B cell (primary cell): ENCODE data around the gene MYCL. TPM values are rescaled to one million over a fixed set of nuclear protein-coding genes. Genes with fewer than 3 reads are reported as not detected.
A peak's percentile ranks its signal among the peaks of the same experiment; 100 is the strongest.

Experiments
- ATAC-seq: fragments of 200-7000 bp; cut with Tn5 transposase; one replicate; pipeline ENCODE4 v1.10.0; 2021; ENCODE audit warnings: low read depth, mild to moderate bottlenecking, moderate number of reproducible peaks, moderate library complexity
- CTCF ChIA-PET: fragments of 350-600 bp; sonication (Branson Sonifier 250); formaldehyde crosslinking; loops from one replicate; lab custom pipeline; 2021; ENCODE audit warnings: antibody characterized with exemption, inconsistent platforms; lab: Charles Lee
- POLR2A ChIA-PET: fragments of 350-600 bp; sonication (Branson Sonifier 250); formaldehyde crosslinking; loops from one replicate; lab custom pipeline; 2021; ENCODE audit warnings: antibody characterized with exemption; lab: Charles Lee
- DNase-seq: peaks from one replicate; pipeline ENCODE4 v3.0.0; 2013
- H2AFZ ChIP-seq: 2 replicates; pipeline ENCODE4 v1.6.1; 2012; ENCODE audit warnings: mild to moderate bottlenecking, low read depth, low read length; ENCODE audit not compliant: insufficient read depth, poor library complexity, severe bottlenecking
- H3K27ac ChIP-seq, 2 donors: 1 replicate in 1 of 2; 2 replicates in 1 of 2; pipeline ENCODE4 v1.5.1; 2012 to 2013; ENCODE audit warnings: low read length in 2 of 2, mild to moderate bottlenecking in 2 of 2, moderate library complexity in 1 of 2
- H3K27me3 ChIP-seq, 4 experiments: fragments of 200-600 bp in 1 of 4; sonication (generic) in 1 of 4; replicated peaks in 1 of 4; 1 replicate in 2 of 4; 2 replicates in 2 of 4; pipeline versions ENCODE4 v1.6.1 to v1.7.0; 2013 to 2016; ENCODE audit warnings: low read length in 3 of 4, mild to moderate bottlenecking in 2 of 4, mixed read lengths in 1 of 4, moderate library complexity in 1 of 4; ENCODE audit not compliant: insufficient read depth in 4 of 4, control insufficient read depth in 3 of 4; ENCODE audit errors: control extremely low read depth in 1 of 4
- H3K36me3 ChIP-seq, 2 experiments: replicated peaks in 1 of 2; 1 replicate in 1 of 2; 2 replicates in 1 of 2; pipeline versions ENCODE4 v1.6.1 to v1.7.1; 2013; ENCODE audit warnings: low read length in 1 of 2; ENCODE audit not compliant: insufficient read depth in 2 of 2, control insufficient read depth in 1 of 2; ENCODE audit errors: control extremely low read depth in 1 of 2, extremely low read depth in 1 of 2
- H3K4me1 ChIP-seq, 2 donors: fragments of 200-600 bp in 1 of 2; sonication (generic) in 1 of 2; 1 replicate in 1 of 2; 2 replicates in 1 of 2; pipeline versions ENCODE4 v1.5.1 to v1.6.1; 2013 to 2017; ENCODE audit warnings: low read length in 2 of 2; ENCODE audit not compliant: control insufficient read depth in 2 of 2, insufficient read depth in 2 of 2
- H3K4me2 ChIP-seq: replicated peaks from 2 replicates; pipeline ENCODE3; 2012; ENCODE audit warnings: mild to moderate bottlenecking, low read depth, low read length; ENCODE audit not compliant: poor library complexity, severe bottlenecking
- H3K4me3 ChIP-seq, 5 experiments: fragments of 200-600 bp in 1 of 5; sonication (generic) in 1 of 5; 1 replicate in 3 of 5; 2 replicates in 2 of 5; pipeline versions ENCODE4 v1.5.1 to v1.7.0; 2011 to 2016; ENCODE audit warnings: low read length in 4 of 5, mild to moderate bottlenecking in 4 of 5, low read depth in 2 of 5, control low read depth in 1 of 5, moderate library complexity in 1 of 5; ENCODE audit not compliant: insufficient read depth in 1 of 5; ENCODE audit errors: control extremely low read depth in 1 of 5, extremely low read depth in 1 of 5
- H3K79me2 ChIP-seq: fragments of 200-600 bp; sonication (generic); one replicate; pipeline ENCODE4 v1.6.0; 2016; ENCODE audit warnings: low read length; ENCODE audit not compliant: control insufficient read depth, insufficient read depth
- H3K9ac ChIP-seq: fragments of 200-600 bp; sonication (generic); 2 replicates; pipeline ENCODE4 v1.6.1; 2017; ENCODE audit warnings: mild to moderate bottlenecking, low read length, moderate library complexity
- H3K9me3 ChIP-seq, 3 donors: one replicate each; pipeline versions ENCODE4 v1.6.1 to v1.7.1; 2013; ENCODE audit warnings: low read length in 2 of 3; ENCODE audit not compliant: control insufficient read depth in 2 of 3, insufficient read depth in 1 of 3; ENCODE audit errors: control extremely low read depth in 1 of 3
- H4K20me1 ChIP-seq: 2 replicates; pipeline ENCODE4 v1.6.0; 2012; ENCODE audit warnings: mild to moderate bottlenecking, low read length; ENCODE audit not compliant: insufficient read depth, control insufficient read depth, poor library complexity, severe bottlenecking
- H3K27ac Mint-ChIP-seq: one replicate; pipeline ENCODE4 v1.8.0; 2021; ENCODE audit warnings: mixed read lengths
- H3K27me3 Mint-ChIP-seq: one replicate; pipeline ENCODE4 v1.8.0; 2021; ENCODE audit warnings: mixed read lengths
- H3K4me1 Mint-ChIP-seq: one replicate; pipeline ENCODE4 v1.8.0; 2021; ENCODE audit warnings: mixed read lengths
- H3K4me3 Mint-ChIP-seq: one replicate; pipeline ENCODE4 v1.8.0; 2021; ENCODE audit warnings: mixed read lengths
- H3K9me3 Mint-ChIP-seq: one replicate; pipeline ENCODE4 v1.8.0; 2022; ENCODE audit warnings: mixed read lengths; ENCODE audit not compliant: insufficient read depth
- EZH2 ChIP-seq: IDR thresholded peaks from 2 replicates; pipeline ENCODE4 v1.6.1; 2012; ENCODE audit warnings: borderline replicate concordance, low read depth, mild to moderate bottlenecking, moderate library complexity, low read length; ENCODE audit not compliant: insufficient read depth, poor library complexity, severe bottlenecking
- WGBS: methylation state at CpG from one replicate; pipeline ENCODE4 v1.1.5; 2013; ENCODE audit warnings: missing lambda C conversion rate; ENCODE audit not compliant: insufficient coverage; 5-methylcytosine and 5-hydroxymethylcytosine counted together
- intact Hi-C: fragments of 100-400 bp; cut with micrococcal nuclease; formaldehyde crosslinking; loops from one replicate; pipeline ENCODE4 v1.10.0; 2022
- polyA plus RNA-seq: library from polyadenylated mRNA; depleted of rRNA; stranded (reverse); fragments of >200 nt; gene quantifications from 2 replicates; pipeline ENCODE4 v1.2.3, GENCODE V29; 2012
- total RNA-seq, 2 donors: library from RNA; stranded (reverse); fragments of 120-200 nt in 1 of 2; gene quantifications; 1 replicate in 1 of 2; 2 replicates in 1 of 2; pipeline versions ENCODE4 v1.2.3 to v1.2.4, GENCODE V29; 2013 to 2022
- TF ChIP-seq, protein P1 (sequence below): fragments of 200-600 bp; IDR thresholded peaks from one replicate; pipeline ENCODE4 v1.8.0; 2022; ENCODE audit warnings: antibody characterized with exemption, mild to moderate bottlenecking

Gene MYCL
- total and polyA plus RNA-seq, 2 donors (not counting 1 experiment from before 2014, with no cell fraction given), result 0.03 to 0.62 TPM

DNA sequence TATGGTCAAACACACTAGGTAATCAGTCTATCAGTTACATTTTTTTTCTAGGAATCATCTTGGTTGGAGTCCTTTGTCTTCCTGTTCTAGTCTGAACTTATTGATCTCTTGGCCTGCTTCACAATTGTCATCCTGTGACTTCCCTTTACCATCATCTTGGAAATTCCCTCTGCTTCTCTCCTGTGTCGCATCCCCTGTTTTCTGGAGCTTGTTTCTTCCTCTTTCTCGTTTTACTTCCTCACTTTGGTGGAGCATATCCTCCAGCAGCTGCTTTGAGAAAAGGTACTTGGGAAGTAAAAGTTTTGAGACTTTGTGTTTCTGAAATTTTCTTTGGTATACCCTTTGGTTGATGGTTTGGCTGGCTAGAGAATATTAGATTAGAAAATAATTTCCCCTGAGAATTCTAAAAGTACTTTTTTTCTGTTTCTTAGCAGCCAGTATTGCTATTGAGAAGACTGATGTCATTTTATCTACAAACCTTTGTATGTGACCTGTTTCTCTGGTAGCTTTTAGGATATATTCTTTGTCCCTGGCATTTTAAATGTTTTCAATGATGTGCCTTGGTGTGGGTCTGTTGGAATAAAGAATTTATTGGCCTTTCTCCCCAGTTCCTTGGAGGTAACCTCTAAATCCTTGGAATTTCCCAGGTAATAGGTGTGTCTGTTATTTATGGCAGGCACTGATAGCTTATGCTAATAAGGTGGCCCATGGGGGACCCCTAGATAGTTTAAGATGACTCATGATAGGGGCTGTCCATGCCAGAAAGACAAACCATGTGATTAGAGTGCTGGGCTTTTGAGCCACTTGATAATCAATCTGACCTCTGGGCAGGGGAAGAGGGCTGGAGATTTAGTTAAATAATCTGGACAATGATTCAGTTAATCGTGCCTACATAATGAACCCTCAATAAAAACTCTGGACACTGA, 6.1 kb upstream of the MYCL start:
- Mint-ChIP-seq H3K27ac (no peak overlapping the region), H3K4me3 (no peak overlapping the region), H3K27me3 (peaks cover 47% of the 10 kb centered on the region), H3K4me1 (peaks cover 6% of the 10 kb centered on the region), H3K9me3 (peaks cover 4% of the 10 kb centered on the region)
- Histone ChIP-seq H3K27me3 (peaks cover 0 to 39% (median 10%) of the 10 kb centered on the region in 4 experiments), H2AFZ (no peak overlapping the region), H3K4me1 (peaks cover 0 to 4% of the 10 kb centered on the region in 2 donors), H3K9me3 (peaks cover 2 to 15% (median 13%) of the 10 kb centered on the region in 3 donors), H3K9ac (no peak overlapping the region), H4K20me1 (no peaks in the 10 kb centered on the region), H3K4me3 (no peak overlapping the region), H3K36me3 (no peaks in the 10 kb centered on the region), H3K79me2 (no peaks in the 10 kb centered on the region), H3K27ac (no peak overlapping the region), H3K4me2 (no peak overlapping the region)
- ChIA-PET POLR2A (no interaction called here), CTCF (interaction anchor here (0.8 to 3.3 kb wide), 4 partner anchors 12 to 90 kb away, joined by 3 to 20 read pairs (median 4); no protein-coding TSS in a partner anchor)
- intact Hi-C loops, result no loop called here
- WGBS, result no CpG with 5 or more reads among the region's 3 CpGs
- no peak for TF ChIP-seq EZH2
- TF ChIP-seq, protein P1, sequence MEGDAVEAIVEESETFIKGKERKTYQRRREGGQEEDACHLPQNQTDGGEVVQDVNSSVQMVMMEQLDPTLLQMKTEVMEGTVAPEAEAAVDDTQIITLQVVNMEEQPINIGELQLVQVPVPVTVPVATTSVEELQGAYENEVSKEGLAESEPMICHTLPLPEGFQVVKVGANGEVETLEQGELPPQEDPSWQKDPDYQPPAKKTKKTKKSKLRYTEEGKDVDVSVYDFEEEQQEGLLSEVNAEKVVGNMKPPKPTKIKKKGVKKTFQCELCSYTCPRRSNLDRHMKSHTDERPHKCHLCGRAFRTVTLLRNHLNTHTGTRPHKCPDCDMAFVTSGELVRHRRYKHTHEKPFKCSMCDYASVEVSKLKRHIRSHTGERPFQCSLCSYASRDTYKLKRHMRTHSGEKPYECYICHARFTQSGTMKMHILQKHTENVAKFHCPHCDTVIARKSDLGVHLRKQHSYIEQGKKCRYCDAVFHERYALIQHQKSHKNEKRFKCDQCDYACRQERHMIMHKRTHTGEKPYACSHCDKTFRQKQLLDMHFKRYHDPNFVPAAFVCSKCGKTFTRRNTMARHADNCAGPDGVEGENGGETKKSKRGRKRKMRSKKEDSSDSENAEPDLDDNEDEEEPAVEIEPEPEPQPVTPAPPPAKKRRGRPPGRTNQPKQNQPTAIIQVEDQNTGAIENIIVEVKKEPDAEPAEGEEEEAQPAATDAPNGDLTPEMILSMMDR, result no peak
- peak; percentile 36 for DNase-seq
- no peak for ATAC-seq

DNA sequence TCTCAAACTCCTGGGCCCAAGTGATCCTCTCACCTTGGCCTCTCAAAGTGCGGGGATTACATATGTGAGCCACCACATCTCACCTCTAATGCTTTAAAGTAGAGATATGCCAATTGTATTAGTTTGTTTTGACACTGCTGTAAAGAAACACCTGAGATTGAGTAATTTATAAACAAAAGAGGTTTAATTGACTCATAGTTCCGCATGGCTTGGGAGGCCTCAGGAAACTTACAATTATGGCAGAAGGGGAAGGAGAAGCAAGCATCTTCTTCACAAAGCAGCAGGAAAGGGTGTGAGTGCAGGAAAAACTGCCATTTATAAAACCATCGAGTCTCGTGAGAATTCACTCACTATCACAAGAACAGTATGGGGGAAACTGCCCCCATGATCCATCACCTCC, 3.5 kb upstream of the MYCL start:
- CTCF ChIA-PET, result no interaction called here

More for the DNA sequence above, 3.5 kb upstream of the MYCL start:
- peaks cover 12% of the 10 kb centered on the region for H3K4me1 Mint-ChIP-seq
- H3K4me3 Mint-ChIP-seq, result no peak overlapping the region
- peaks cover 4% of the 10 kb centered on the region for H3K9me3 Mint-ChIP-seq
- Histone ChIP-seq H3K4me3 (no peak overlapping the region), H3K79me2 (no peaks in the 10 kb centered on the region), H2AFZ (no peak overlapping the region), H3K4me2 (no peak overlapping the region), H4K20me1 (no peaks in the 10 kb centered on the region), H3K36me3 (no peaks in the 10 kb centered on the region), H3K27me3 (peaks cover 0 to 58% (median 19%) of the 10 kb centered on the region in 4 experiments), H3K9me3 (peaks cover 2 to 15% (median 13%) of the 10 kb centered on the region in 3 donors), H3K27ac (no peak overlapping the region), H3K9ac (no peak overlapping the region), H3K4me1 (peaks cover 14 to 23% of the 10 kb centered on the region in 2 donors)
- no peak for TF ChIP-seq EZH2
- TF ChIP-seq, protein P1, result no peak
- DNase-seq (no peak), ATAC-seq (no peak)
- no CpG with 5 or more reads among the region's 4 CpGs for WGBS
- H3K27me3 Mint-ChIP-seq, result peaks cover 45% of the 10 kb centered on the region
- POLR2A ChIA-PET, result no interaction called here
- intact Hi-C loops, result no loop called here
- H3K27ac Mint-ChIP-seq, result no peak overlapping the region
